H1 (cell line): ENCODE results near the gene DDX43. TPM values are rescaled to one million over a fixed set of nuclear protein-coding genes. Genes with fewer than 3 reads are reported as not detected.

Source experiments
- CTCF ChIA-PET: fragments of 300-600 bp; sonication (Branson Sonifier 250); formaldehyde crosslinking; loops from one replicate; lab custom pipeline; 2021; ENCODE audit not compliant: partially characterized antibody; lab: Charles Lee
- POLR2A ChIA-PET: fragments of 300-600 bp; sonication (Branson Sonifier 250); formaldehyde crosslinking; loops from one replicate; lab custom pipeline; 2021; ENCODE audit warnings: inconsistent platforms; ENCODE audit not compliant: partially characterized antibody; lab: Charles Lee
- DNase-seq, 2 experiments: peaks; one replicate each; pipeline versions ENCODE4 v3.0.0 to v3.0.0-alpha.2; 2010 to 2022; ENCODE audit warnings: low spot score in 2 of 2, low read depth in 1 of 2, mixed read lengths in 1 of 2
- FAIRE-seq: peaks from 2 replicates; lab custom pipeline; 2011; peaks lifted over from hg19 to GRCh38; lab: Jason Lieb, UNC
- H2AFZ ChIP-seq: 2 replicates; pipeline ENCODE4 v1.8.1; 2012; ENCODE audit warnings: low read length, inconsistent platforms
- H2AK5ac ChIP-seq: 2 replicates; pipeline ENCODE4 v1.6.1; 2013; ENCODE audit warnings: low read depth, low read length
- H2BK120ac ChIP-seq: replicated peaks from 2 replicates; pipeline ENCODE3; 2013; ENCODE audit warnings: low read depth, low read length, inconsistent platforms
- H2BK12ac ChIP-seq: 2 replicates; pipeline ENCODE4 v1.6.1; 2013; ENCODE audit warnings: low read depth, low read length
- H2BK15ac ChIP-seq: 2 replicates; pipeline ENCODE4 v1.6.1; 2013; ENCODE audit warnings: low read length
- H2BK20ac ChIP-seq: 2 replicates; pipeline ENCODE4 v1.6.1; 2013; ENCODE audit warnings: low read length
- H2BK5ac ChIP-seq: 2 replicates; pipeline ENCODE4 v1.6.1; 2013; ENCODE audit warnings: low read depth, low read length
- H3K14ac ChIP-seq: 2 replicates; pipeline ENCODE4 v1.6.1; 2013; ENCODE audit warnings: inconsistent platforms; ENCODE audit not compliant: insufficient read length
- H3K18ac ChIP-seq: 2 replicates; pipeline ENCODE4 v1.6.1; 2013; ENCODE audit warnings: low read length; ENCODE audit errors: extremely low read depth
- H3K23ac ChIP-seq: 2 replicates; pipeline ENCODE4 v1.6.1; 2013; ENCODE audit warnings: inconsistent platforms; ENCODE audit not compliant: insufficient read length
- H3K23me2 ChIP-seq: 2 replicates; pipeline ENCODE4 v1.6.1; 2013; ENCODE audit warnings: low read depth, low read length
- H3K27ac ChIP-seq: 2 replicates; pipeline ENCODE4 v1.6.1; 2011; ENCODE audit warnings: low read depth, low read length, inconsistent platforms
- H3K27me3 ChIP-seq, 4 experiments: replicated peaks in 1 of 4; 1 replicate in 1 of 4; 2 replicates in 3 of 4; pipeline versions ENCODE4 v1.6.1 to v1.8.1; 2011 to 2013; ENCODE audit warnings: low read length in 3 of 4, mild to moderate bottlenecking in 3 of 4, inconsistent platforms in 2 of 4, mixed read lengths in 2 of 4, moderate library complexity in 1 of 4; ENCODE audit not compliant: control insufficient read depth in 3 of 4, insufficient read depth in 3 of 4; ENCODE audit errors: extremely low read depth in 1 of 4
- H3K36me3 ChIP-seq, 4 experiments: 2 replicates each; pipeline versions ENCODE4 v1.6.1 to v1.8.1; 2011 to 2013; ENCODE audit warnings: mild to moderate bottlenecking in 4 of 4, low read length in 3 of 4, moderate library complexity in 2 of 4, control low read depth in 1 of 4, inconsistent platforms in 1 of 4; ENCODE audit not compliant: insufficient read depth in 4 of 4, control insufficient read depth in 2 of 4
- H3K4ac ChIP-seq: replicated peaks from 2 replicates; pipeline ENCODE3; 2013; ENCODE audit warnings: low read length, low read depth, mixed read lengths, inconsistent platforms; ENCODE audit not compliant: insufficient read length
- H3K4me1 ChIP-seq, 4 experiments: replicated peaks in 1 of 4; 1 replicate in 1 of 4; 2 replicates in 3 of 4; pipeline versions ENCODE4 v1.6.1 to v1.8.1; 2011 to 2013; ENCODE audit warnings: low read length in 3 of 4, inconsistent platforms in 2 of 4, mixed read lengths in 1 of 4; ENCODE audit not compliant: insufficient read depth in 4 of 4, control insufficient read depth in 3 of 4
- H3K4me2 ChIP-seq, 2 experiments: 2 replicates each; pipeline versions ENCODE4 v1.6.1 to v1.8.1; 2011 to 2013; ENCODE audit warnings: low read depth in 2 of 2, low read length in 2 of 2, control low read depth in 1 of 2, inconsistent platforms in 1 of 2, mild to moderate bottlenecking in 1 of 2; ENCODE audit not compliant: insufficient read depth in 1 of 2
- H3K4me3 ChIP-seq, 4 experiments: fragments of 200-600, 300-600 bp in 1 of 4; sonication (generic), shearing (Covaris generic), sonication (Bioruptor Twin) in 1 of 4; 2 replicates each; pipeline versions ENCODE4 v1.5.1 to v1.8.1; 2011 to 2016; ENCODE audit warnings: low read length in 4 of 4, low read depth in 3 of 4, control low read depth in 2 of 4, inconsistent platforms in 2 of 4, mild to moderate bottlenecking in 2 of 4, mixed read lengths in 1 of 4, moderate library complexity in 1 of 4; ENCODE audit not compliant: insufficient read depth in 2 of 4; ENCODE audit errors: extremely low read depth in 1 of 4
- H3K56ac ChIP-seq: replicated peaks from 2 replicates; pipeline ENCODE3; 2013; ENCODE audit warnings: low read depth, mild to moderate bottlenecking, mixed read lengths, low read length, inconsistent platforms; ENCODE audit not compliant: insufficient read length
- H3K79me1 ChIP-seq: 2 replicates; pipeline ENCODE4 v1.6.1; 2013; ENCODE audit warnings: low read depth, low read length, control low read depth
- H3K79me2 ChIP-seq, 2 experiments: 2 replicates each; pipeline versions ENCODE4 v1.6.1 to v1.8.1; 2012 to 2013; ENCODE audit warnings: low read length in 2 of 2, mild to moderate bottlenecking in 2 of 2, inconsistent platforms in 1 of 2; ENCODE audit not compliant: insufficient read depth in 2 of 2, control insufficient read depth in 1 of 2
- H3K9ac ChIP-seq, 4 experiments: replicated peaks in 1 of 4; 1 replicate in 1 of 4; 2 replicates in 3 of 4; pipeline versions ENCODE4 v1.6.1 to v1.8.1; 2011 to 2013; ENCODE audit warnings: low read depth in 3 of 4, low read length in 3 of 4, control low read depth in 2 of 4, mild to moderate bottlenecking in 2 of 4, moderate library complexity in 2 of 4, inconsistent platforms in 1 of 4; ENCODE audit errors: extremely low read depth in 1 of 4
- H3K9me3 ChIP-seq, 2 experiments: 2 replicates each; pipeline versions ENCODE4 v1.6.1 to v1.8.1; 2012 to 2013; ENCODE audit warnings: mild to moderate bottlenecking in 2 of 2, moderate library complexity in 2 of 2, control low read depth in 1 of 2, inconsistent platforms in 1 of 2, low read depth in 1 of 2, low read length in 1 of 2, mixed read lengths in 1 of 2; ENCODE audit not compliant: insufficient read depth in 2 of 2
- H4K20me1 ChIP-seq, 2 experiments: replicated peaks in 1 of 2; 2 replicates each; pipeline versions ENCODE3 to v1.8.1; 2011 to 2013; ENCODE audit warnings: inconsistent platforms in 2 of 2, low read length in 2 of 2, mild to moderate bottlenecking in 1 of 2; ENCODE audit not compliant: insufficient read depth in 2 of 2, control insufficient read depth in 1 of 2
- H4K5ac ChIP-seq: 2 replicates; pipeline ENCODE4 v1.6.1; 2013; ENCODE audit warnings: low read length, low read depth, mixed read lengths, inconsistent platforms; ENCODE audit not compliant: insufficient read length
- H4K8ac ChIP-seq: 2 replicates; pipeline ENCODE4 v1.8.0; 2013; ENCODE audit warnings: mild to moderate bottlenecking, moderate library complexity, low read length, inconsistent platforms; ENCODE audit not compliant: insufficient read depth; ENCODE audit errors: extremely low read depth
- H4K91ac ChIP-seq: replicated peaks from 2 replicates; pipeline ENCODE3; 2013; ENCODE audit warnings: low read length, mixed read lengths, inconsistent platforms; ENCODE audit not compliant: insufficient read length
- ASH2L ChIP-seq: fragments of 200-600, 300-600 bp; sonication (generic); IDR thresholded peaks from one replicate; pipeline ENCODE4 v1.7.1; 2017; ENCODE audit warnings: low read length
- CHD1 ChIP-seq: IDR thresholded peaks from 2 replicates; pipeline ENCODE4 v1.6.1; 2012; ENCODE audit warnings: low read depth, low read length, improper control_type of control experiment
- EZH2 ChIP-seq: fragments of 200-600 bp; sonication (generic); IDR thresholded peaks from 2 replicates; pipeline ENCODE4 v1.7.1; 2012; ENCODE audit warnings: low read depth, mild to moderate bottlenecking, moderate library complexity, low read length, inconsistent platforms; ENCODE audit not compliant: severe bottlenecking
- FOSL1 ChIP-seq: IDR thresholded peaks from 2 replicates; pipeline ENCODE4 v1.6.1; 2011; ENCODE audit warnings: mild to moderate bottlenecking, low read depth, low read length, moderate library complexity; ENCODE audit not compliant: insufficient read depth
- GABPA ChIP-seq: IDR thresholded peaks from 2 replicates; pipeline ENCODE4 v1.6.1; 2011; ENCODE audit warnings: mild to moderate bottlenecking, low read length, moderate library complexity, borderline replicate concordance; ENCODE audit not compliant: insufficient read depth
- HDAC2 ChIP-seq, 2 experiments: fragments of 300-600 bp in 1 of 2; sonication (generic) in 1 of 2; IDR thresholded peaks; 2 replicates each; pipeline ENCODE4 v1.6.1; 2011 to 2012; ENCODE audit warnings: low read depth in 2 of 2, low read length in 2 of 2, mild to moderate bottlenecking in 2 of 2, moderate library complexity in 2 of 2, borderline replicate concordance in 1 of 2, inconsistent platforms in 1 of 2
- POLR2AphosphoS5 ChIP-seq: IDR thresholded peaks from 2 replicates; pipeline ENCODE4 v1.6.1; 2011; ENCODE audit warnings: low read depth, low read length
- SP1 ChIP-seq: IDR thresholded peaks from 2 replicates; pipeline ENCODE4 v1.6.1; 2011; ENCODE audit warnings: low read depth, low read length
- TAF1 ChIP-seq: IDR thresholded peaks from 2 replicates; pipeline ENCODE4 v1.6.1; 2011; ENCODE audit warnings: mild to moderate bottlenecking, low read depth, low read length
- TAF7 ChIP-seq: optimal IDR thresholded peaks from 2 replicates; pipeline ENCODE3; 2011; ENCODE audit warnings: low read depth, mild to moderate bottlenecking, inconsistent platforms, low read length, moderate library complexity, borderline replicate concordance
- TCF12 ChIP-seq: IDR thresholded peaks from 2 replicates; pipeline ENCODE4 v1.6.1; 2011; ENCODE audit warnings: low read depth, mild to moderate bottlenecking, low read length
- TEAD4 ChIP-seq: IDR thresholded peaks from 2 replicates; pipeline ENCODE4 v1.6.1; 2012; ENCODE audit warnings: low read depth, low read length, inconsistent platforms, mixed read lengths
- WGBS, 2 experiments: shearing (Covaris generic) in 1 of 2; methylation state at CpG; one replicate each; pipeline versions ENCODE4 v1.1.6 to v1.1.7; 2013 to 2015; ENCODE audit warnings: low lambda C conversion rate in 2 of 2, mixed read lengths in 2 of 2, inconsistent platforms in 1 of 2, low coverage in 1 of 2, missing lambda C conversion rate in 1 of 2; ENCODE audit not compliant: insufficient replicate concordance in 2 of 2, insufficient coverage in 1 of 2, insufficient read length in 1 of 2; ENCODE audit errors: extremely low coverage in 1 of 2, missing lambda C conversion rate in 1 of 2; 5-methylcytosine and 5-hydroxymethylcytosine counted together
- polyA plus RNA-seq, 7 experiments: library from polyadenylated mRNA; depleted of rRNA in 3 of 7; stranded (reverse) in 5 of 7; unstranded in 2 of 7; fragments of >200 nt in 5 of 7; fragments of 200-250 nt in 2 of 7; gene quantifications; 1 replicate in 5 of 7; 2 replicates in 1 of 7; 4 replicates in 1 of 7; pipeline versions ENCODE4 v1.2.1 to v1.2.3, GENCODE V29; 2011 to 2013; ENCODE audit warnings: missing spikeins in 2 of 7, mixed read lengths in 2 of 7
- total RNA-seq: library from RNA; stranded (reverse); fragmentation: NEBNext Ultra II Directional; extraction: Animal tissue kit (Norgen Biotek cat#: 25700); gene quantifications from 2 replicates; pipeline ENCODE4 v1.2.1, GENCODE V29; 2021
- TF ChIP-seq, protein P1 (sequence below): IDR thresholded peaks from 2 replicates; pipeline ENCODE4 v1.6.1; 2011; ENCODE audit warnings: low read depth, mild to moderate bottlenecking, low read length; ENCODE audit not compliant: insufficient read depth

Gene DDX43
- total and polyA plus RNA-seq, 2 of the 8 experiments (the other 6 are each of a cell fraction or from before 2014, with no cell fraction given), result 0.05 TPM; not detected in 1

DNA sequence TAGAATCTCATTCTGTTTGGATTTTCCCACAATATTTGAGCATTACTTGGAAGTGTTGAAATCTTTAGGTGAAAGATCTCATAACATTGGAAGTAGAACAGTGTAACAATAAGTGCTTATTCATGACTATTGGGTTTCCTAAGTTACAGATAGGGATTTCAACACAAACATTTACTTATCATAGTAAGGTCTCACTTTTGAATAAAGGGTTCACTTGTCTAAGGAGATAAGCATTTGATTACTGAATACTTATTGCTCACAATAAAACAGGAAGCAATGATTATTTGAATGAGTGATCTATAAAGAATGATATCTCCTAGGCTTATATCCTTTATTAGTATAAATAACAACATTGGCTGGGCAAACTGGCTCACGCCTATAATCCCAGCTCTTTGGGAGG, 14.8 kb downstream of the DDX43 start:
- H2AFZ ChIP-seq, result no peak overlapping the region
- H3K4ac ChIP-seq, result no peak overlapping the region
- no peak overlapping the region for H3K23ac ChIP-seq
- no peaks in the 10 kb centered on the region for H3K27me3 ChIP-seq
- H3K14ac ChIP-seq, result no peak overlapping the region
- no peak for FAIRE-seq
- H2BK12ac ChIP-seq, result no peak overlapping the region
- H2BK20ac ChIP-seq, result no peak overlapping the region
- ChIA-PET POLR2A (interaction anchor here (0.6 kb wide), 1 partner anchor 111 kb away, joined by 3 read pairs; no protein-coding TSS in a partner anchor), CTCF (no interaction called here)
- H4K20me1 ChIP-seq, result no peaks in the 10 kb centered on the region
- no peaks in the 10 kb centered on the region for H3K9me3 ChIP-seq
- H3K23me2 ChIP-seq, result no peaks in the 10 kb centered on the region
- whole genome bisulfite sequencing, 2 experiments, result 87% methylated on average over 1 of the region's 1 CpG; no CpG with 5 or more reads in 1 of the 2 experiments
- no peak overlapping the region for H2BK5ac ChIP-seq
- no peaks in the 10 kb centered on the region for H3K79me2 ChIP-seq
- H2BK120ac ChIP-seq, result no peak overlapping the region
- no peak overlapping the region for H3K56ac ChIP-seq
- TF ChIP-seq HDAC2 (IDR thresholded peaks at IDR 0.05; ENCODE audit: borderline replicate concordance in 1 of 2, low read depth in 2 of 2, low read length in 2 of 2), result no peak
- TF ChIP-seq TEAD4, result no peak
- no peak for TF ChIP-seq EZH2
- no peak for TF ChIP-seq FOSL1
- TF ChIP-seq ASH2L, result no peak
- TF ChIP-seq CHD1, result no peak
- TF ChIP-seq SP1, result no peak
- TF ChIP-seq TCF12, result no peak
- no peak for TF ChIP-seq POLR2AphosphoS5
- TF ChIP-seq, protein P1, sequence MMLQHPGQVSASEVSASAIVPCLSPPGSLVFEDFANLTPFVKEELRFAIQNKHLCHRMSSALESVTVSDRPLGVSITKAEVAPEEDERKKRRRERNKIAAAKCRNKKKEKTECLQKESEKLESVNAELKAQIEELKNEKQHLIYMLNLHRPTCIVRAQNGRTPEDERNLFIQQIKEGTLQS, result no peak
- no peak for TF ChIP-seq GABPA
- no peak for TF ChIP-seq TAF7
- no peak for TF ChIP-seq TAF1
- H4K8ac ChIP-seq, result no peak overlapping the region
- H3K9ac ChIP-seq, result no peak overlapping the region
- H3K18ac ChIP-seq, result no peak overlapping the region
- H3K36me3 ChIP-seq, result no peaks in the 10 kb centered on the region
- no peaks in the 10 kb centered on the region for H3K4me1 ChIP-seq
- no peaks in the 10 kb centered on the region for H3K79me1 ChIP-seq
- no peak overlapping the region for H4K91ac ChIP-seq
- H2AK5ac ChIP-seq, result no peak overlapping the region
- H2BK15ac ChIP-seq, result no peak overlapping the region
- H3K4me2 ChIP-seq, result no peak overlapping the region
- DNase-seq, result no peak
- H4K5ac ChIP-seq, result no peak overlapping the region
- no peak overlapping the region for H3K4me3 ChIP-seq
- H3K27ac ChIP-seq, result no peak overlapping the region
